Activated CD8-positive, alpha-beta memory T cell treated with anti-CD3 and anti-CD28 coated beads, Interleukin-2, amount 50 U/mL, for 24 hours (primary cell): Measurements from ENCODE around the gene TRABD2A.
A peak's percentile ranks its signal among the peaks of the same experiment; 100 is the strongest.

ENCODE experiments used
- DNase-seq: peaks from one replicate; pipeline ENCODE4 v3.0.0-alpha.2; 2020; ENCODE audit errors: extremely low read depth

The TRABD2A gene

GRCh38 chr2:84905181-84906107, 24.6 kb upstream of the TRABD2A start, which contains the start of gene TMSB10:
Gene TMSB10, plus strand, starts transcription at chr2:84905656.
- DNase-seq, result peak; percentile 55

DNA sequence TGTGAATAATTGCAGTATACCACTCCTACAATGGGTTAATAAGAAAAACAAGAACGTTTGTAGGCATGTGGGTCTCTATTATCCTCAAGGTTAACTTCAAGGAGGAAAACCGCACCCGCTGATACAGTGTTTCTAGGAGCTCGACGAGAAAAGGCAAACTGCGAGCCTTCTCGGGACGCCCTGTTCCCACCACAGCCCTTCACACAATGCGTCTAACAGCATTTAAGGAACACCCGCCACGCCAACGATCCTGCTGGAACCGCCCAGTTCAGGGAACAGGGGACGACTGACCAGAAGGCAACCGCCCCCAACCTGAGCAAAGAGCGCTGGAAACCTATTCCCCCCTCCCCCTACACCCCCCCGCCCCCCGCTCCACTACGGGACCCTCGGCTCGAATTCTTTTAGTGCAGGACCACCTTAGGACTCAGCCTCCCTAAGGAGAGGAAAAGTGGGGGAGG, 23.9 kb upstream of the TRABD2A start:
- DNase-seq, result no peak

- DNase-seq, result no peak
Observed at GRCh38 chr2:84904151-84904550, 23.3 kb upstream of the TRABD2A start.

DNA sequence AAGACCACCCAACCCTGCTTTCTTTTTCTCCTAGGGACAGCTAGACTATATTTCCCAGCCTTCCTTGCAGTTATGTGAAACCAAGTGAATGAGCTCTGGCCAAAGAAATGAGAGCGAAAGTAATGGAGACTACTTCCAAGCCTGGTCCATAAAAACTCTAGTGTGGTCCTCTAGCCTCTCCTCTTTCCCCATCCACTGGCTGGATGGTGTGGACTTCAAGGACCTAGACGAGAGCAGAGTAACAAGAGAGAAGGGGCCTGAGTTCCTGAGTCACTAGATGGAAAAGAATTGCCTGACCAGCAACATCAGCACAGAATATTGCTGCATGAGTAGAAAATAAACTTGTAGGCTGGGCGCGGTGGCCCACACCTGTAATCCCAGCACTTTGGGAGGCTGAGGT, 21.6 kb upstream of the TRABD2A start:
- no peak for DNase-seq

- no peak for DNase-seq
Observed at GRCh38 chr2:84901593-84902120, 20.8 kb upstream of the TRABD2A start.

- DNase-seq, result no peak
Observed at GRCh38 chr2:84900971-84901370, 20.1 kb upstream of the TRABD2A start.

GRCh38 chr2:84899304-84900204, 18.7 kb upstream of the TRABD2A start:
- DNase-seq, result no peak

GRCh38 chr2:84897773-84898172, 16.9 kb upstream of the TRABD2A start:
- DNase-seq, result no peak

DNA sequence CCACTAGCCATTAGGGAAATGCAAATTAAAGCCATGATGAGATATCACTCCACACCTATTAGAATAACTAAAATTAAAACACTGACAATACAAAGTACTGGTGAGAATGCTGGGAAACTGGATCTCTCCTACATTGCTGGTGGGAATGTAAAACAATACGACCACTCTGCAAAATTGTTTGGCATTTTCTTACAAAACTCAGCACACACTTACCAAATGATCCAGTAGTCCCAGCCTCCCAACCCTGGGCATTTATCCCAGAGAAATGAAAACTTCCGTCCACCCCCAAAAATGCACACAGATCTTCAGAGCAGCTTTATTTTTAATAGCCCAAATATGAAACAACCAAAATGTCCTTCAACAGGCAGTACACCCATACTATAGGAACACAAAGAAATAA, 15.7 kb upstream of the TRABD2A start:
- DNase-seq, result no peak

- no peak for DNase-seq
Observed at GRCh38 chr2:84894758-84895520, 14.1 kb upstream of the TRABD2A start.

DNA sequence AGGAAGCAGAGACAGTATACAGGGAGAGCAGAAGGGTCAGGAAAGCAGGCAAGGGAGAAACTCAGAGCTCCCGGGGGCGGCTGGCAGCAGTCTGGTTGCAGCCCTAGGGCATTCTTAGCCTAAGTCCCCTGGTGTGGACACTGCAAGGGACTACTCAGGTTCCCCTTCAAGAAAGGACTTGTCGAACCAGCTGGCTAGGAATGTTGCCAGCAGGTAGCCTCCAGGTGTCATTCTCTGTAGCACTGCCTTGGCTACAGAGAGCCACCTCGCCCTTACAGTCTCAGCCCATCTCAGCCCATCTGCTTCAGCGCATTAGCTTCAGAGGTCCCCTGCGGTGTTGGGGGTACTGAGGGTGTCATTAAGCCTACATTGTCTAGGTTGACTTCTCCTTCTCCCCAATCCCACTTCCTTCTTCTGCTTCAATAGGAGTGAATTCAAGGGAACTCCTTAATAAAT, 13.3 kb upstream of the TRABD2A start:
- no peak for DNase-seq

DNA sequence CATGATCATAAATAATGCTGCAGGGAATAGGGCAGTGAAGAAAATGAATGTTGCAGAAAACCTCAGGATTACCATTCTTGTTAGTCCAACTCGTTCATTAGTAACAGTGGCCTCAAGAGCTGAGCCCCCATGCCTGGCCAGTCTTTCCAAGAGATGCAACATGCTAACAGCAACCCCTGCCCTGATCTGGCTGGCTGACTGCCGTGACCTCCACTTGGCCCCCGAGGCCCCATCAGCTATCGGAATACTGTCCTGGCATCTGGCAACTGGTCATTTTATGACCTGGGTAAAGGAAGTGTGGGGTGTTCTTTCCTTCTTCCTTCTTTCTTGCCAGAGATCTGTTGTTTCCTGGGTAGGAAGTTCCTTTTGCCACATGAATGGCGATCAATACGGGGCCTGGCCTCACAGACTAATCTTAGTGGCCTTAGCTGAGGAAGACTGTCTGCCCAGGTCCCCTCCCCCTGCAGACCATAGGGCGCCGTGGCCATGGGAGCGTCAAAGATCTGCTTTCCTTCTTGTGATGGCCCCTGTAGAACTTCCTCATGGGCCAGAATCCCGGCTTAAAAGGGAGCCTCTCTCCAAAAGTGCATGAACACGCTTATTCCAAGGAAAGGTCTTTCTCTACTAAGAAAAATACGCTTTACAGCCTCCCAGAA, 10.6 kb upstream of the TRABD2A start:
- DNase-seq, result no peak

- DNase-seq, result no peak
Observed at GRCh38 chr2:84889332-84889731, 8.4 kb upstream of the TRABD2A start.

- DNase-seq, result no peak
Observed at GRCh38 chr2:84888401-84889276, 7.8 kb upstream of the TRABD2A start.

DNA sequence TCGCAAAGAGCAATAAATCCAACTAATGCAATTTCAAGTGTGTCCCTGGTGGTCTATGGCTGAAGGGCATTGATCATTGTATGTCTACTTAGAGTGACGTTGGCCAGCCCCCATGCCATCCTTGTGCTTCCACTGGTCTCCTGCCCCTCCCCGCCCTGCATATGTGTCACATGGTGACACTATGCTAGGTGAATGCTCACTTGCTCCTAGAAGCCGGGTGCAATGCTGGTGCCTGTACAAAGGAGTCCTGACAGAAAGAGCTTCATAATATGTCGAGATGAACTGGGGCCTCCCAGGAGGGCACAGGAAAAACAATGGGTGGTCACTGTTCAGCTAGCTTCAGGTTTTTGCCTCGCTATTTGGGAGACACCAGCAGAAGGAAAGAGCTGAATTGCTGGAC, 5.9 kb upstream of the TRABD2A start:
- no peak for DNase-seq

DNA sequence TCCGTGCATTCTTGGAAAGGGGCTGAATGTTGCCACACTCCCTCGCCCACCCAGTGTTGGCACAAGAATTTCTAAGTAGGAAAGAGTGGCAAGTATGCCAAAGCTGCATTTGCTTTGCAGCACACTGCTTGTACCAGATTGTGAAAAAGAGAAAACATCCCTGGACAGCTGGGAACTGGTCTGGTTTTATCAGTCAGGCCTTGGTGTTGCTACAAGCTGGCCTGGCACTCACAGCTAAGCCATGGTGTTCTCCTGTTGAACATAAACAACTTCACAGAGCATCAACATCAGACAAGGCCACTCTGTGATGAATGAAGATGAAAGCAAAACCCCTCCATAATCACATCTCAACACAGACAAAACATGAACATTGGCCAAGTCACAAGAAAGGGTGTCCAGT, 4.2 kb upstream of the TRABD2A start:
- no peak for DNase-seq

DNA sequence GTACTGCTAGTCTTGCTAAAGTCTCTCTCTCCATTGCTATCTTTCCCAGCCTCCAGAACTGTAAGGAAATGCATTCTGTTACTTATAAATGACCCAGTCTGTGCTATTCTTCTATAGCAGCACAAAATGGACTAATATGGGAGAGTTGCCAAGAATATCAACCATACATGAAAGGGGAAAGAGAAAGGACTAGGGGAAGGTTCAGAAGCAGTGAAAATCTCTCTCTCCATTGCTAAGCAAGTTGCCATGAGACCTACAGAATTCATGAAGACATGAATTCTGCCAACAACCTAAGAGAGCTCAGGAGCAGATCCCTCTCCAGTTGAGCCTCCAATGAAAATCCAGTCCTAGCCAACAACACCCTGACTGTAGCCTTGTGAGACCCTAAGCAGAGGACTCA, 3.6 kb upstream of the TRABD2A start:
- DNase-seq, result no peak

DNA sequence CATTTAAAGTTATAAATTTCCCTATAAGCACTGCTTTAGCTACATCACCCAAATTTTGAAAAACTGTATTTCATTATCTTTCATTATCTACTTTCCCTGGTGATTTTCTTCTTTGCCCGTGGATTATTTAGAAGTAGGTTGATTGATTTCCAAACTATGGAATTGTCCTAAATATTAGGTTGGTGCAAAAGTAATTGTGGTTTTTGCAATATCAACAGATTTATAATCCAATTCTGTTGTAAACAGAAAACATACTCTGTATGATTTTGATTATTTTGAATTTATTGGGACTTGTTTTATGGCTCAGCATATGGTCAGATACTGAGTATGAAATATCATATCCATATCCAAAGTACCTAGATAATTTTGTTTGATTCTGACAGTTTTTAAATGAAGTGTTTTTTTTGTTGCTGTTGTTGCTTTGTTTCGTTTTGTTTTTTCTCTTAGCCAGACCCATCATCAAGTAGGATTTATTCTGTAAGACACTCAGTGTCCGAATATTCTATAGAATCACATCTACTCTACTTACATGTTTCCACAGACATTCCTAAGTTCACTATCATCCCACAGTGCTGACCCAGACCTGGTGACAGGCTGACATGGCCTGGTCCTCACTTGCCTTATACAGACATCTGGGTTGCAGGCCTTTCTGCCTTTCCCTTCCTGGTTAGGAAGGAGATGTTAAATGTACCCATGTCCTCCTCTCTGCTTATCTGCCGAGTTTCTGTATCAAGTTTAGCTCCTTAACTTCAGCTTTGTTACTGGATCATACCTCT, 2.1 kb upstream of the TRABD2A start:
- DNase-seq, result no peak

DNA sequence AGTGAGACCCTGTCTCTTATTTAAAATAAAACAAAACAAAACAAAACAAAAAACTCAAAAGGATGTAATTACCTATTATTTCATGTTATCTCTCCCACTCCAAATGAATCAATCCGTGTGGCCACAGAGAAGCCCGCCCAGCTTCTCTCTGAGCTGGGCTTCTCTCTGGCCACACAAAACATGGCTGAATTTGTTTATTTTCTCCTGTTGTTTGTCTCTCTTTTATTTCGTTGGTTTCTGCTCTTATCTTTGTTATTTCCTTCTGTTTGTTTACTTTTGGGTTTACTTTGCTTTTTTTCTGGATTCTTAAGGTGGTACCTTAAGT, 1.5 kb upstream of the TRABD2A start:
- no peak for DNase-seq
